ENCODE data around the gene PRSS33.

GRCh38 chr16:2782583-2783351 is 4.6 kb downstream of the PRSS33 start:
- TF ChIP-seq, protein P1, sequence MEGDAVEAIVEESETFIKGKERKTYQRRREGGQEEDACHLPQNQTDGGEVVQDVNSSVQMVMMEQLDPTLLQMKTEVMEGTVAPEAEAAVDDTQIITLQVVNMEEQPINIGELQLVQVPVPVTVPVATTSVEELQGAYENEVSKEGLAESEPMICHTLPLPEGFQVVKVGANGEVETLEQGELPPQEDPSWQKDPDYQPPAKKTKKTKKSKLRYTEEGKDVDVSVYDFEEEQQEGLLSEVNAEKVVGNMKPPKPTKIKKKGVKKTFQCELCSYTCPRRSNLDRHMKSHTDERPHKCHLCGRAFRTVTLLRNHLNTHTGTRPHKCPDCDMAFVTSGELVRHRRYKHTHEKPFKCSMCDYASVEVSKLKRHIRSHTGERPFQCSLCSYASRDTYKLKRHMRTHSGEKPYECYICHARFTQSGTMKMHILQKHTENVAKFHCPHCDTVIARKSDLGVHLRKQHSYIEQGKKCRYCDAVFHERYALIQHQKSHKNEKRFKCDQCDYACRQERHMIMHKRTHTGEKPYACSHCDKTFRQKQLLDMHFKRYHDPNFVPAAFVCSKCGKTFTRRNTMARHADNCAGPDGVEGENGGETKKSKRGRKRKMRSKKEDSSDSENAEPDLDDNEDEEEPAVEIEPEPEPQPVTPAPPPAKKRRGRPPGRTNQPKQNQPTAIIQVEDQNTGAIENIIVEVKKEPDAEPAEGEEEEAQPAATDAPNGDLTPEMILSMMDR (IDR thresholded peaks at IDR 0.05): no peak
- no peak for TF ChIP-seq POLR2A (IDR thresholded peaks at IDR 0.05)
